GM12878 (cell line): ENCODE results near the gene PHACTR3. TPM values are rescaled to one million over a fixed set of nuclear protein-coding genes. Genes with fewer than 3 reads are reported as not detected.

Experiments
- ATAC-seq: fragments of 200-7000 bp; cut with Tn5 transposase; 3 replicates; pipeline ENCODE4 v1.9.1; 2020; ENCODE audit warnings: mild to moderate bottlenecking, moderate library complexity
- BruUV-seq: library from RNA; stranded (reverse); fragments of 400-500 nt; replicated peaks from 2 replicates; lab custom pipeline; 2021; lab: Mats Ljungman, UMichigan
- CTCF ChIA-PET: fragments of 300-600 bp; sonication (Branson Sonifier 250); formaldehyde crosslinking; extraction: SDS; loops from one replicate; lab custom pipeline; 2021; ENCODE audit warnings: inconsistent platforms; lab: Yijun Ruan, JAX
- POLR2A ChIA-PET: fragments of 350-600 bp; formaldehyde crosslinking; extraction: SDS; loops from one replicate; lab custom pipeline; 2021; ENCODE audit warnings: inconsistent platforms; lab: Charles Lee
- RAD21 ChIA-PET: fragments of 300-600 bp; sonication (Branson Sonifier 250); formaldehyde crosslinking; loops from one replicate; lab custom pipeline; 2023; ENCODE audit warnings: antibody characterized with exemption; ENCODE audit not compliant: unreplicated experiment; lab: Charles Lee
- SMC1A ChIA-PET: fragments of 300-600 bp; sonication (Branson Sonifier 250); formaldehyde crosslinking; loops from one replicate; lab custom pipeline; 2023; ENCODE audit not compliant: unreplicated experiment, uncharacterized antibody; lab: Charles Lee
- DNase-seq: peaks from one replicate; pipeline ENCODE4 v3.0.0-alpha.2; 2011; ENCODE audit warnings: low read depth, low spot score
- FAIRE-seq: peaks from 3 replicates; lab custom pipeline; 2011; peaks lifted over from hg19 to GRCh38; lab: Jason Lieb, UNC
- H2AFZ ChIP-seq: 2 replicates; pipeline ENCODE4 v1.6.0; 2011; ENCODE audit warnings: low read depth, low read length, control low read depth; ENCODE audit not compliant: control insufficient read depth
- H3K27ac ChIP-seq: 2 replicates; pipeline ENCODE4 v1.5.1; 2011; ENCODE audit warnings: control low read depth; ENCODE audit not compliant: control insufficient read depth, insufficient read depth
- H3K27me3 ChIP-seq, 2 experiments: replicated peaks in 1 of 2; 2 replicates each; pipeline versions ENCODE4 v1.6.0 to v1.6.1; 2011; ENCODE audit warnings: low read length in 1 of 2; ENCODE audit not compliant: control insufficient read depth in 2 of 2, insufficient read depth in 2 of 2
- H3K36me3 ChIP-seq, 2 experiments: 2 replicates each; pipeline ENCODE4 v1.5.1; 2011; ENCODE audit warnings: low read length in 1 of 2; ENCODE audit not compliant: control insufficient read depth in 2 of 2, insufficient read depth in 2 of 2
- H3K4me1 ChIP-seq: 2 replicates; pipeline ENCODE4 v1.6.1; 2011; ENCODE audit warnings: mild to moderate bottlenecking, low read length, moderate library complexity, mixed read lengths; ENCODE audit not compliant: control insufficient read depth, insufficient read depth
- H3K4me2 ChIP-seq: 2 replicates; pipeline ENCODE4 v1.6.0; 2011; ENCODE audit warnings: control low read depth; ENCODE audit not compliant: control insufficient read depth, insufficient read depth
- H3K4me3 ChIP-seq: fragments of 200-600 bp; sonication (generic); 2 replicates; pipeline ENCODE4 v1.5.1; 2016
- H3K79me2 ChIP-seq: 2 replicates; pipeline ENCODE4 v1.6.0; 2011; ENCODE audit warnings: low read length; ENCODE audit not compliant: control insufficient read depth, insufficient read depth
- H3K9ac ChIP-seq: 2 replicates; pipeline ENCODE4 v1.8.0; 2011; ENCODE audit warnings: low read length, control low read depth, mixed read lengths; ENCODE audit not compliant: control insufficient read depth, insufficient read depth
- H3K9me3 ChIP-seq: replicated peaks from 3 replicates; pipeline ENCODE4 v1.5.1; 2011; ENCODE audit warnings: mild to moderate bottlenecking, low read length; ENCODE audit not compliant: control insufficient read depth, insufficient read depth
- H4K20me1 ChIP-seq: 2 replicates; pipeline ENCODE4 v1.6.0; 2011; ENCODE audit not compliant: control insufficient read depth, insufficient read depth
- BCLAF1 ChIP-seq: fragments of 450-650 bp; IDR thresholded peaks from 2 replicates; pipeline ENCODE4 v1.6.1; 2017; ENCODE audit warnings: antibody characterized with exemption, mild to moderate bottlenecking, moderate library complexity
- BMI1 ChIP-seq: fragments of 450-650 bp; IDR thresholded peaks from 2 replicates; pipeline ENCODE4 v1.6.1; 2016; ENCODE audit warnings: mild to moderate bottlenecking, moderate library complexity, borderline replicate concordance
- EGR1 ChIP-seq, 2 experiments: IDR thresholded peaks; 1 replicate in 1 of 2; 2 replicates in 1 of 2; pipeline ENCODE4 v1.6.1; 2011 to 2012; ENCODE audit warnings: low read depth in 2 of 2, low read length in 2 of 2, borderline replicate concordance in 1 of 2, mild to moderate bottlenecking in 1 of 2, moderate library complexity in 1 of 2
- ESRRA ChIP-seq: IDR thresholded peaks from 2 replicates; pipeline ENCODE4 v1.6.1; 2012; ENCODE audit warnings: mild to moderate bottlenecking, low read length, improper control_type of control experiment
- KDM1A ChIP-seq: fragments of 200-600 bp; sonication (generic); IDR thresholded peaks from 2 replicates; pipeline ENCODE4 v1.6.1; 2016; ENCODE audit warnings: borderline replicate concordance
- MAX ChIP-seq: IDR thresholded peaks from 2 replicates; pipeline ENCODE4 v1.6.1; 2012; ENCODE audit warnings: low read depth, low read length, improper control_type of control experiment
- NR2C1 ChIP-seq: fragments of 450-650 bp; IDR thresholded peaks from 2 replicates; pipeline ENCODE4 v1.6.1; 2017; ENCODE audit warnings: antibody characterized with exemption, mild to moderate bottlenecking, moderate library complexity
- SPI1 ChIP-seq: IDR thresholded peaks from 2 replicates; pipeline ENCODE4 v1.6.1; 2011; ENCODE audit warnings: low read depth, mild to moderate bottlenecking, low read length, moderate library complexity, borderline replicate concordance; ENCODE audit not compliant: insufficient read depth
- STAT1 ChIP-seq: fragments of 450-650 bp; conservative IDR thresholded peaks from 2 replicates; pipeline ENCODE4 v1.6.1; 2014; ENCODE audit warnings: antibody characterized with exemption, mild to moderate bottlenecking
- WGBS: methylation state at CpG from one replicate; pipeline ENCODE4 v1.1.6; 2016; ENCODE audit warnings: low lambda C conversion rate; ENCODE audit not compliant: insufficient replicate concordance, insufficient coverage; ENCODE audit errors: missing lambda C conversion rate; 5-methylcytosine and 5-hydroxymethylcytosine counted together
- in situ Hi-C: fragments of 300-500 bp; cut with MboI; formaldehyde crosslinking; loops from 9 replicates; pipeline ENCODE4 v1.14.3; 2018; ENCODE audit warnings: mixed read lengths
- intact Hi-C: fragments of 100-400 bp; cut with micrococcal nuclease; formaldehyde crosslinking; loops from one replicate; pipeline ENCODE4 v1.14.2; 2022; ENCODE audit not compliant: unreplicated experiment
- polyA plus RNA-seq, 11 experiments: library from polyadenylated mRNA; depleted of rRNA in 4 of 11; unstranded in 6 of 11; stranded (reverse) in 5 of 11; fragments of >200 nt; fragmentation: Nextera tagmentation in 4 of 11; fragmentation: Illumina TruSeq in 1 of 11; extraction: Ambion mirVana in 4 of 11; extraction: Trizol in 1 of 11; gene quantifications; 1 replicate in 1 of 11; 2 replicates in 10 of 11; pipeline versions ENCODE4 v1.2.1 to v1.2.3, GENCODE V29; 2011 to 2016; ENCODE audit warnings: inconsistent platforms in 2 of 11, missing spikeins in 2 of 11, low read depth in 1 of 11
- total RNA-seq, 4 experiments: library from RNA; depleted of rRNA in 3 of 4; stranded (reverse); fragments of >200 nt in 3 of 4; fragmentation: Illumina TruSeq in 1 of 4; extraction: Trizol in 1 of 4; gene quantifications; 2 replicates each; pipeline versions ENCODE4 v1.2.1 to v1.2.3, GENCODE V29; 2013 to 2021
- TF ChIP-seq, protein P1 (sequence below): IDR thresholded peaks from 2 replicates; pipeline ENCODE4 v1.6.1; 2011; ENCODE audit warnings: low read depth, low read length, improper control_type of control experiment, borderline replicate concordance
- TF ChIP-seq, protein P2 (sequence below): fragments of 450-650 bp; IDR thresholded peaks from 2 replicates; pipeline ENCODE4 v1.6.1; 2016; ENCODE audit warnings: mild to moderate bottlenecking, moderate library complexity, borderline replicate concordance

The PHACTR3 gene
- total and polyA plus RNA-seq, 10 of the 15 experiments (the other 5 are each of a cell fraction or from before 2014, with no cell fraction given) = 0.17 to 2.7 (median 0.27) TPM; not detected in 1

- no peaks in the 10 kb centered on the region for H3K79me2 ChIP-seq
- RAD21 ChIA-PET = no interaction called here
- DNase-seq = no peak
- H3K27me3 ChIP-seq = no peaks in the 10 kb centered on the region; a peak in 1 of 4 replicates
- POLR2A ChIA-PET = no interaction called here
- no peak overlapping the region for H3K27ac ChIP-seq
- no peak for FAIRE-seq
- in situ Hi-C loops (loop anchor here (25.0 kb wide), 1 partner anchor 1252 kb away; no protein-coding TSS in a partner anchor), intact Hi-C loops (no loop called here)
- H3K4me3 ChIP-seq = no peak overlapping the region
- no peaks in the 10 kb centered on the region for H4K20me1 ChIP-seq
- BruUV-seq = no TSS peak
- SMC1A ChIA-PET = no interaction called here
- H3K9me3 ChIP-seq = no peaks in the 10 kb centered on the region
- no peaks in the 10 kb centered on the region for H3K36me3 ChIP-seq
- no peak for ATAC-seq
- no peak overlapping the region for H3K4me2 ChIP-seq
- WGBS = 33% methylated on average over 21 of the region's 21 CpGs
- H3K9ac ChIP-seq = no peak overlapping the region
- TF ChIP-seq STAT1 = no peak
- no peak for TF ChIP-seq NR2C1
- no peak for TF ChIP-seq ESRRA
- TF ChIP-seq BMI1 = no peak
- TF ChIP-seq BCLAF1 = no peak
- TF ChIP-seq EGR1 (IDR thresholded peaks at IDR 0.05; ENCODE audit: borderline replicate concordance in 1 of 2, low read depth in 2 of 2, low read length in 2 of 2) = no peak
- TF ChIP-seq MAX = no peak
- TF ChIP-seq, protein P1, sequence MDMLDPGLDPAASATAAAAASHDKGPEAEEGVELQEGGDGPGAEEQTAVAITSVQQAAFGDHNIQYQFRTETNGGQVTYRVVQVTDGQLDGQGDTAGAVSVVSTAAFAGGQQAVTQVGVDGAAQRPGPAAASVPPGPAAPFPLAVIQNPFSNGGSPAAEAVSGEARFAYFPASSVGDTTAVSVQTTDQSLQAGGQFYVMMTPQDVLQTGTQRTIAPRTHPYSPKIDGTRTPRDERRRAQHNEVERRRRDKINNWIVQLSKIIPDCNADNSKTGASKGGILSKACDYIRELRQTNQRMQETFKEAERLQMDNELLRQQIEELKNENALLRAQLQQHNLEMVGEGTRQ = no peak
- no peak for TF ChIP-seq SPI1
- TF ChIP-seq KDM1A = no peak
- TF ChIP-seq, protein P2, sequence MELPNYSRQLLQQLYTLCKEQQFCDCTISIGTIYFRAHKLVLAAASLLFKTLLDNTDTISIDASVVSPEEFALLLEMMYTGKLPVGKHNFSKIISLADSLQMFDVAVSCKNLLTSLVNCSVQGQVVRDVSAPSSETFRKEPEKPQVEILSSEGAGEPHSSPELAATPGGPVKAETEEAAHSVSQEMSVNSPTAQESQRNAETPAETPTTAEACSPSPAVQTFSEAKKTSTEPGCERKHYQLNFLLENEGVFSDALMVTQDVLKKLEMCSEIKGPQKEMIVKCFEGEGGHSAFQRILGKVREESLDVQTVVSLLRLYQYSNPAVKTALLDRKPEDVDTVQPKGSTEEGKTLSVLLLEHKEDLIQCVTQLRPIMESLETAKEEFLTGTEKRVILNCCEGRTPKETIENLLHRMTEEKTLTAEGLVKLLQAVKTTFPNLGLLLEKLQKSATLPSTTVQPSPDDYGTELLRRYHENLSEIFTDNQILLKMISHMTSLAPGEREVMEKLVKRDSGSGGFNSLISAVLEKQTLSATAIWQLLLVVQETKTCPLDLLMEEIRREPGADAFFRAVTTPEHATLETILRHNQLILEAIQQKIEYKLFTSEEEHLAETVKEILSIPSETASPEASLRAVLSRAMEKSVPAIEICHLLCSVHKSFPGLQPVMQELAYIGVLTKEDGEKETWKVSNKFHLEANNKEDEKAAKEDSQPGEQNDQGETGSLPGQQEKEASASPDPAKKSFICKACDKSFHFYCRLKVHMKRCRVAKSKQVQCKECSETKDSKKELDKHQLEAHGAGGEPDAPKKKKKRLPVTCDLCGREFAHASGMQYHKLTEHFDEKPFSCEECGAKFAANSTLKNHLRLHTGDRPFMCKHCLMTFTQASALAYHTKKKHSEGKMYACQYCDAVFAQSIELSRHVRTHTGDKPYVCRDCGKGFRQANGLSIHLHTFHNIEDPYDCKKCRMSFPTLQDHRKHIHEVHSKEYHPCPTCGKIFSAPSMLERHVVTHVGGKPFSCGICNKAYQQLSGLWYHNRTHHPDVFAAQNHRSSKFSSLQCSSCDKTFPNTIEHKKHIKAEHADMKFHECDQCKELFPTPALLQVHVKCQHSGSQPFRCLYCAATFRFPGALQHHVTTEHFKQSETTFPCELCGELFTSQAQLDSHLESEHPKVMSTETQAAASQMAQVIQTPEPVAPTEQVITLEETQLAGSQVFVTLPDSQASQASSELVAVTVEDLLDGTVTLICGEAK = no peak
- CTCF ChIA-PET = interaction anchor here (0.8 kb wide), 1 partner anchor 23 kb away, joined by 4 read pairs; no protein-coding TSS in a partner anchor
- no peak overlapping the region for H2AFZ ChIP-seq
- no peaks in the 10 kb centered on the region for H3K4me1 ChIP-seq
These were observed 209.9 kb downstream of the PHACTR3 start for GRCh38 chr20:59813948-59814839.
